ENCODE data around the gene GSTM1.

DNA sequence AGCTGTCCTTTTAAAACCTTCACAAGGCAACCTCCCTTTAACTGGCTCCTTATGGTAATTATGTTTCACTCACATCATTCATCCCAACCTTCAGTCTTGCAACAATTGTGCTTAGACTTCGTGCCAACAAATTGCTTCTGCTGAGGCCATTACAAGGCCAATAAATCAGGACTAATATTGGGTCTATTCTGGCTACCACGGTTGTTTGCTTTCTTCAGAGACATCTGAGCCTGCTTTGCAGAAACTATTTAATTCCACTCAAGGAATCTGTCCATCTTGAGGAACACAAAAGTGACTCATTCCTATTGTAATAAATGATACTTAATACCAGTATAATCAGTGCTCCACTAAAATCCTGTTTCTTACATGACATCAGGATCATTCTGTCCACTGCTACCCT is 34.3 kb upstream of the GSTM1 start:
- TF ChIP-seq, protein P1, sequence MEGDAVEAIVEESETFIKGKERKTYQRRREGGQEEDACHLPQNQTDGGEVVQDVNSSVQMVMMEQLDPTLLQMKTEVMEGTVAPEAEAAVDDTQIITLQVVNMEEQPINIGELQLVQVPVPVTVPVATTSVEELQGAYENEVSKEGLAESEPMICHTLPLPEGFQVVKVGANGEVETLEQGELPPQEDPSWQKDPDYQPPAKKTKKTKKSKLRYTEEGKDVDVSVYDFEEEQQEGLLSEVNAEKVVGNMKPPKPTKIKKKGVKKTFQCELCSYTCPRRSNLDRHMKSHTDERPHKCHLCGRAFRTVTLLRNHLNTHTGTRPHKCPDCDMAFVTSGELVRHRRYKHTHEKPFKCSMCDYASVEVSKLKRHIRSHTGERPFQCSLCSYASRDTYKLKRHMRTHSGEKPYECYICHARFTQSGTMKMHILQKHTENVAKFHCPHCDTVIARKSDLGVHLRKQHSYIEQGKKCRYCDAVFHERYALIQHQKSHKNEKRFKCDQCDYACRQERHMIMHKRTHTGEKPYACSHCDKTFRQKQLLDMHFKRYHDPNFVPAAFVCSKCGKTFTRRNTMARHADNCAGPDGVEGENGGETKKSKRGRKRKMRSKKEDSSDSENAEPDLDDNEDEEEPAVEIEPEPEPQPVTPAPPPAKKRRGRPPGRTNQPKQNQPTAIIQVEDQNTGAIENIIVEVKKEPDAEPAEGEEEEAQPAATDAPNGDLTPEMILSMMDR (conservative IDR thresholded peaks at IDR 0.05; ENCODE audit: low read depth, low read length) = no peak
- TF ChIP-seq EZH2 (IDR thresholded peaks at IDR 0.05; ENCODE audit: low read length, unreplicated experiment) = no peak
- no peak for TF ChIP-seq EZH2phosphoT487 (IDR thresholded peaks at IDR 0.05; ENCODE audit: borderline replicate concordance, low read length)

Measured in PC-3 (cell line).